Measurements from ENCODE around the gene CRYM.

The CRYM gene

DNA sequence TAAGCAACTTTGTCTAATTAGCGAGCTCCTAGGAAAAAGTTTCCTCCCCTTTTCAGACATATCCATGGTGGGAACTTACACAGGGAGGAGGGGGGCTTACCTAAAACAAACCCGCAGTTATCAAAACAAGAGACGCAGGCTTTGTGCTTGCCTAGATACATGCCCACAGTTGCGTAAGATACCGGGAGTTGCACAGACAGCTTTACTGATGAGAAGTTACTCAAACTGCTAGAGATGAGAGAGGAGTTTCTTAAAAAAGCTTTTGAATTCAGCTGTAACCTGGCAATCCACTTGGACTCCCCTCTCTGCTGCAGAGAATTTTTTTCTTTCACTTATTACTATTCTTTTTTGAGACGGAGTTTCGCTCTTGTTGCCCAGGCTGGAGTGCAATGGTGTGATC is 59.9 kb downstream of the CRYM start:
- in situ Hi-C loops (cut with MboI; ENCODE audit: low pct_unique_long_range_greater_than_20kb, low sequenced_read_pairs, unreplicated experiment), result no loop called here
- TF ChIP-seq, protein P1, sequence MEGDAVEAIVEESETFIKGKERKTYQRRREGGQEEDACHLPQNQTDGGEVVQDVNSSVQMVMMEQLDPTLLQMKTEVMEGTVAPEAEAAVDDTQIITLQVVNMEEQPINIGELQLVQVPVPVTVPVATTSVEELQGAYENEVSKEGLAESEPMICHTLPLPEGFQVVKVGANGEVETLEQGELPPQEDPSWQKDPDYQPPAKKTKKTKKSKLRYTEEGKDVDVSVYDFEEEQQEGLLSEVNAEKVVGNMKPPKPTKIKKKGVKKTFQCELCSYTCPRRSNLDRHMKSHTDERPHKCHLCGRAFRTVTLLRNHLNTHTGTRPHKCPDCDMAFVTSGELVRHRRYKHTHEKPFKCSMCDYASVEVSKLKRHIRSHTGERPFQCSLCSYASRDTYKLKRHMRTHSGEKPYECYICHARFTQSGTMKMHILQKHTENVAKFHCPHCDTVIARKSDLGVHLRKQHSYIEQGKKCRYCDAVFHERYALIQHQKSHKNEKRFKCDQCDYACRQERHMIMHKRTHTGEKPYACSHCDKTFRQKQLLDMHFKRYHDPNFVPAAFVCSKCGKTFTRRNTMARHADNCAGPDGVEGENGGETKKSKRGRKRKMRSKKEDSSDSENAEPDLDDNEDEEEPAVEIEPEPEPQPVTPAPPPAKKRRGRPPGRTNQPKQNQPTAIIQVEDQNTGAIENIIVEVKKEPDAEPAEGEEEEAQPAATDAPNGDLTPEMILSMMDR (IDR thresholded peaks at IDR 0.05; ENCODE audit: extremely low read depth, insufficient read depth, missing control alignments), result no peak
- no peak for DNase-seq (ENCODE audit: low spot score)

DNA sequence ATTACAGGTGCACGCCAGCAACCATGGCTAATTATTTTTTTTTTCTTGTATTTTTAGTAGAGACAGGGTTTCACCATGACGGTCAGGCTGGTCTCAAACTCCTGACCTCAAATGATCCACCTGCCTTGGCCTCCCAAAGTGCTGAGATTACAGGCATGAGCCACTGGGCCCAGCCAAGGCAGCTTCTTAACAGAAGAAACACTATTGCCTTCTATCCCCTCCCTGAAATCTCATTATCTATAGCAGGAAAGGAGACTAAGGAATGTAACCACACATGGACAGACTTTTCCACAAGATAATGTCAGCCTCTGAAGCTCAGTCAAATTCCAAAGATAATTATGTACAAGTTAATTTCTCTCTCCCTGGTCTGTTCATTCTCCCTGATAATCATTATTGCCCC is 61.0 kb downstream of the CRYM start:
- no peak for DNase-seq (ENCODE audit: low spot score)
- TF ChIP-seq, protein P1 (IDR thresholded peaks at IDR 0.05; ENCODE audit: extremely low read depth, insufficient read depth, missing control alignments), result no peak

DNA sequence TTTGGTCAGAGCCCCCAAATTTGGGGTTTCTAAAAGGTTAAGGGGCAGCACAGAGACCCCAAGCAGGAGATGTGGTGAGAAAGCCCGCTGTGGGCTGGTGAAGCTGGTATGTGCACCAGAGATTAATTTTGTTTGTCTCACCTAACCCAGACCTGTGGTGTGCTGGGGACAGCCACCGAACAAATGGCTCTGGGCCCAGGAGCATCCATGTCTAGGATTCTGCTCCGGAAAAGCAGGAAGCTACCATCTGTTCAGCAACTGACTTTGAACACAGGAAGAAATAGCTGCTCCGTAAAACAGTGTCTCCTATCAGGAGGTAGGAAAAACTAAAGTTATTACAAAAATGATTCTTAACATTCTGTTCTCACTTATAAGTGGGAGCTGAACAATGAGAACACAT is 64.0 kb downstream of the CRYM start:
- in situ Hi-C loops (cut with MboI; ENCODE audit: low pct_unique_long_range_greater_than_20kb, low sequenced_read_pairs, unreplicated experiment), result no loop called here
- DNase-seq (ENCODE audit: low spot score), result no peak
- TF ChIP-seq, protein P1 (IDR thresholded peaks at IDR 0.05; ENCODE audit: extremely low read depth, insufficient read depth, missing control alignments), result no peak

More for the DNA sequence above, 61.0 kb downstream of the CRYM start:
- in situ Hi-C loops (cut with MboI; ENCODE audit: low pct_unique_long_range_greater_than_20kb, low sequenced_read_pairs, unreplicated experiment), result no loop called here

DNA sequence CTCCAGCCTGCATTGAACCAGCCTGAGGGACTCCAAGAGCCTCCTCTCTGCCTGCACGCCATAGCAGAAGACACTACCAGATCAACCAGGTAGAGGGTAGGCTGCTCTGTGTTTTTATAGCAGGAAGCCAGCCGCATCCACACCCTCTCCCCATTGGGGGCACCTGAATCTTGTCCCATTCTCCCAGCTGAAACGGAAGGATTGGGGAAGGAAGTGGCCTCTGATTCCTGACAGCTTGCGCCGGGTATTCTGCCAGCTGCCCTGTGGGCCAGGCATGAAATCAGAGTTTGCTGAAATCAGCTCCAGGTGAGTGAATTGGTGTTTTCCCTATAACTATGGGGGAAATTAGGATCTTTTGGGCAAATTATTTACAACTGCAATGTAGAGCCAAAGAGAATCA is 66.6 kb downstream of the CRYM start, which contains the start of gene ZP2:
Gene ZP2 (minus strand): TSS at position 89 of the 400 bp plus-strand sequence. CDS start 27 bp downstream, at position 62.
- in situ Hi-C loops (cut with MboI; ENCODE audit: low pct_unique_long_range_greater_than_20kb, low sequenced_read_pairs, unreplicated experiment), result no loop called here
- no peak for DNase-seq (ENCODE audit: low spot score)
- TF ChIP-seq, protein P1 (IDR thresholded peaks at IDR 0.05; ENCODE audit: extremely low read depth, insufficient read depth, missing control alignments), result no peak

All from GM13977 (cell line).